T follicular helper cell (primary cell): Measurements from ENCODE around the gene CNNM2.
"Not testable (repeated sequence)": the region's sequence is repeated elsewhere in the genome, so short reads cannot be mapped to it uniquely, and the experiment has no call there.

Experiments used
- DNase-seq: peaks from one replicate; pipeline ENCODE4 v3.0.0-alpha.2; 2020; ENCODE audit warnings: low read depth

Gene CNNM2

GRCh38 chr10:103109821-103110220 lies 191.7 kb downstream of the CNNM2 start:
- DNase-seq: no peak

- no peak for DNase-seq
Observed at GRCh38 chr10:103110407-103110806, 192.3 kb downstream of the CNNM2 start.

GRCh38 chr10:103111031-103111917 lies 193.2 kb downstream of the CNNM2 start:
- no peak for DNase-seq

GRCh38 chr10:103111918-103112877 lies 194.1 kb downstream of the CNNM2 start:
- no peak for DNase-seq

- no peak for DNase-seq
Observed at GRCh38 chr10:103114876-103115275, 196.8 kb downstream of the CNNM2 start.

- no peak for DNase-seq
Observed at GRCh38 chr10:103117247-103117646, 199.2 kb downstream of the CNNM2 start.

GRCh38 chr10:103120546-103120945 lies 202.5 kb downstream of the CNNM2 start:
- DNase-seq: no peak

GRCh38 chr10:103120977-103121735 lies 203.1 kb downstream of the CNNM2 start:
- DNase-seq: no peak

- DNase-seq: no peak
Observed at GRCh38 chr10:103123282-103124024, 205.4 kb downstream of the CNNM2 start.

- DNase-seq: no peak
Observed at GRCh38 chr10:103124420-103125096, 206.5 kb downstream of the CNNM2 start.

- no peak for DNase-seq
Observed at GRCh38 chr10:103125323-103126267, 207.5 kb downstream of the CNNM2 start.

- DNase-seq: no peak
Observed at GRCh38 chr10:103127241-103127640, 209.1 kb downstream of the CNNM2 start.

- not testable (repeated sequence) for DNase-seq
Observed at GRCh38 chr10:103130180-103130579, 212.1 kb downstream of the CNNM2 start.

GRCh38 chr10:103130910-103131309 lies 212.8 kb downstream of the CNNM2 start:
- no peak for DNase-seq

GRCh38 chr10:103135168-103135567 lies 217.1 kb downstream of the CNNM2 start:
- DNase-seq: not testable (repeated sequence)

GRCh38 chr10:103139803-103140202 lies 221.7 kb downstream of the CNNM2 start:
- no peak for DNase-seq
